ENCODE results near the gene PRSS36.

DNA sequence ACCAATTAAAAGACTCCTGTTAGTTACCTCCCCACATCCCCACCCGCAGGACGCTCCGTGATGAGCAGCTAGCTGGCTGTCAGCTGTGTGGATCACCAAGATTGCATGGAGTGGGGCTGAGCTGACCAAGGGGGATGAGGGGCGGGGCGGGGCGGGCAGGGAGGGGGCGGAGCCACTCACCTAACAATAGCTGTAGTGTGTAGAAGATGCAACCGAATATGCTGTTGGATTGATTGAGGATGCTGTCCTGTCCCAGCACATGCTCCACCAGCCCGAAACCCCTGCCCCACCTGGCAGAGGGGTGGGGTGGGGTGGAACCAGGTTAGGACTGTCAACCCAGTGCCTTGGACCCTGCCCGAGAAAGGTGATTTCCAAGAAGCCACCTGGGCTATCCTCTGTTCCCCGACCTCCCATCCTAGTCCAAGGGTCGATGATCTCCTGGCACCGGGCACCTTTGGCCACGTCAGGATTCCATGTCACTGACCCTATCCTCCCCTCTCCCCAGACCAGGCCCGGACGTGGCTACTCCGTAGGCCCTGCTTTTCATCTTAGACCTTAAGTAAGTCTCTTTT is 56.6 kb downstream of the PRSS36 start:
- TF ChIP-seq, protein P1, sequence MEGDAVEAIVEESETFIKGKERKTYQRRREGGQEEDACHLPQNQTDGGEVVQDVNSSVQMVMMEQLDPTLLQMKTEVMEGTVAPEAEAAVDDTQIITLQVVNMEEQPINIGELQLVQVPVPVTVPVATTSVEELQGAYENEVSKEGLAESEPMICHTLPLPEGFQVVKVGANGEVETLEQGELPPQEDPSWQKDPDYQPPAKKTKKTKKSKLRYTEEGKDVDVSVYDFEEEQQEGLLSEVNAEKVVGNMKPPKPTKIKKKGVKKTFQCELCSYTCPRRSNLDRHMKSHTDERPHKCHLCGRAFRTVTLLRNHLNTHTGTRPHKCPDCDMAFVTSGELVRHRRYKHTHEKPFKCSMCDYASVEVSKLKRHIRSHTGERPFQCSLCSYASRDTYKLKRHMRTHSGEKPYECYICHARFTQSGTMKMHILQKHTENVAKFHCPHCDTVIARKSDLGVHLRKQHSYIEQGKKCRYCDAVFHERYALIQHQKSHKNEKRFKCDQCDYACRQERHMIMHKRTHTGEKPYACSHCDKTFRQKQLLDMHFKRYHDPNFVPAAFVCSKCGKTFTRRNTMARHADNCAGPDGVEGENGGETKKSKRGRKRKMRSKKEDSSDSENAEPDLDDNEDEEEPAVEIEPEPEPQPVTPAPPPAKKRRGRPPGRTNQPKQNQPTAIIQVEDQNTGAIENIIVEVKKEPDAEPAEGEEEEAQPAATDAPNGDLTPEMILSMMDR (IDR thresholded peaks at IDR 0.05; ENCODE audit: low read depth, low read length, poor library complexity, severe bottlenecking) = no peak
- no peak for TF ChIP-seq EZH2phosphoT487 (IDR thresholded peaks at IDR 0.05; ENCODE audit: borderline replicate concordance, low read length)
